Endothelial cell of umbilical vein (primary cell): ENCODE data around the gene BOD1L1. TPM values are rescaled to one million over a fixed set of nuclear protein-coding genes. Genes with fewer than 3 reads are reported as not detected.

ENCODE experiments used
- BruUV-seq: library from RNA; stranded (reverse); fragments of 400-500 nt; replicated peaks from 2 replicates; lab custom pipeline; 2021; lab: Mats Ljungman, UMichigan
- CTCF ChIA-PET: fragments of 300-600, 350-600 bp; sonication (Branson Sonifier 250); formaldehyde crosslinking; loops from one replicate; lab custom pipeline; 2021; ENCODE audit warnings: antibody characterized with exemption, inconsistent platforms; lab: Charles Lee
- POLR2A ChIA-PET: fragments of 300-600, 350-600 bp; sonication (Branson Sonifier 250); formaldehyde crosslinking; loops from one replicate; lab custom pipeline; 2021; ENCODE audit warnings: antibody characterized with exemption, inconsistent platforms; lab: Charles Lee
- DNase-seq: peaks from one replicate; pipeline ENCODE4 v3.0.0-alpha.2; 2011; ENCODE audit warnings: low read depth, low spot score
- FAIRE-seq: peaks from 2 replicates; lab custom pipeline; 2011; peaks lifted over from hg19 to GRCh38; lab: Jason Lieb, UNC
- H2AFZ ChIP-seq: 2 replicates; pipeline ENCODE4 v1.6.0; 2012; ENCODE audit warnings: low read depth, low read length, control low read depth, inconsistent platforms
- H3K27ac ChIP-seq: 2 replicates; pipeline ENCODE4 v1.5.1; 2011; ENCODE audit warnings: low read depth, mild to moderate bottlenecking, control low read depth, low read length, moderate library complexity; ENCODE audit not compliant: insufficient read depth
- H3K27me3 ChIP-seq, 2 experiments: 2 replicates each; pipeline versions ENCODE4 v1.6.0 to v1.6.1; 2011; ENCODE audit warnings: low read length in 2 of 2, mixed read lengths in 1 of 2; ENCODE audit not compliant: control insufficient read depth in 2 of 2, insufficient read depth in 2 of 2
- H3K36me3 ChIP-seq, 2 experiments: 2 replicates in 1 of 2; 3 replicates in 1 of 2; pipeline ENCODE4 v1.5.1; 2011; ENCODE audit warnings: low read length in 2 of 2, mild to moderate bottlenecking in 1 of 2, moderate library complexity in 1 of 2; ENCODE audit not compliant: control insufficient read depth in 2 of 2, insufficient read depth in 2 of 2; ENCODE audit errors: extremely low read depth in 1 of 2
- H3K4me1 ChIP-seq: 3 replicates; pipeline ENCODE4 v1.5.1; 2011; ENCODE audit warnings: mild to moderate bottlenecking, low read length; ENCODE audit not compliant: control insufficient read depth, insufficient read depth; ENCODE audit errors: extremely low read depth
- H3K4me2 ChIP-seq: 2 replicates; pipeline ENCODE4 v1.6.1; 2011; ENCODE audit warnings: low read length, control low read depth, mixed read lengths; ENCODE audit not compliant: insufficient read depth
- H3K4me3 ChIP-seq, 3 experiments: fragments of 200-600 bp in 1 of 3; sonication (generic), shearing (Covaris generic) in 1 of 3; replicated peaks in 1 of 3; 2 replicates each; pipeline ENCODE4 v1.5.1; 2011 to 2016; ENCODE audit warnings: control low read depth in 3 of 3, low read length in 3 of 3, mild to moderate bottlenecking in 2 of 3, inconsistent platforms in 1 of 3, low read depth in 1 of 3, moderate library complexity in 1 of 3; ENCODE audit not compliant: insufficient read depth in 1 of 3
- H3K79me2 ChIP-seq: 2 replicates; pipeline ENCODE4 v1.6.0; 2012; ENCODE audit warnings: low read length, inconsistent platforms; ENCODE audit not compliant: control insufficient read depth, insufficient read depth
- H3K9ac ChIP-seq: replicated peaks from 2 replicates; pipeline ENCODE3; 2011; ENCODE audit warnings: low read length, control low read depth; ENCODE audit not compliant: insufficient read depth; ENCODE audit errors: extremely low read depth
- H3K9me1 ChIP-seq: replicated peaks from 3 replicates; pipeline ENCODE4 v1.6.0; 2011; ENCODE audit warnings: mild to moderate bottlenecking, low read length; ENCODE audit not compliant: control insufficient read depth, insufficient read depth; ENCODE audit errors: extremely low read depth
- H3K9me3 ChIP-seq: replicated peaks from 2 replicates; pipeline ENCODE4 v1.5.1; 2012; ENCODE audit warnings: low read length, inconsistent platforms; ENCODE audit not compliant: control insufficient read depth, insufficient read depth
- H4K20me1 ChIP-seq: replicated peaks from 2 replicates; pipeline ENCODE3; 2011; ENCODE audit warnings: mild to moderate bottlenecking, low read length; ENCODE audit not compliant: control insufficient read depth, insufficient read depth; ENCODE audit errors: extremely low read depth
- CTCF ChIP-seq, 2 donors: IDR thresholded peaks; 1 replicate in 1 of 2; 2 replicates in 1 of 2; pipeline ENCODE4 v1.5.1; 2011; ENCODE audit warnings: low read length in 2 of 2, mild to moderate bottlenecking in 2 of 2, moderate library complexity in 2 of 2, control low read depth in 1 of 2, inconsistent platforms in 1 of 2, low read depth in 1 of 2; ENCODE audit not compliant: insufficient read depth in 1 of 2; ENCODE audit errors: extremely low read depth in 1 of 2
- EZH2 ChIP-seq: IDR thresholded peaks from 2 replicates; pipeline ENCODE4 v1.6.1; 2012; ENCODE audit warnings: borderline replicate concordance, low read depth, mild to moderate bottlenecking, moderate library complexity, low read length, inconsistent platforms; ENCODE audit not compliant: severe bottlenecking
- FOS ChIP-seq: IDR thresholded peaks from 2 replicates; pipeline ENCODE4 v1.6.1; 2011; ENCODE audit warnings: mild to moderate bottlenecking, low read length, moderate library complexity, borderline replicate concordance; ENCODE audit not compliant: insufficient read depth
- GATA2 ChIP-seq: IDR thresholded peaks from 2 replicates; pipeline ENCODE4 v1.7.0; 2011; ENCODE audit warnings: low read depth, mild to moderate bottlenecking, moderate library complexity, mixed read lengths, low read length; ENCODE audit not compliant: insufficient read length, insufficient read depth
- JUN ChIP-seq: IDR thresholded peaks from 2 replicates; pipeline ENCODE4 v1.6.1; 2011; ENCODE audit warnings: borderline replicate concordance, low read depth; ENCODE audit not compliant: insufficient read length, insufficient read depth
- MAX ChIP-seq: IDR thresholded peaks from 2 replicates; pipeline ENCODE4 v1.6.1; 2011; ENCODE audit not compliant: insufficient read depth, insufficient read length
- MYC ChIP-seq: IDR thresholded peaks from one replicate; pipeline ENCODE4 v1.6.1; 2011; ENCODE audit warnings: mild to moderate bottlenecking, low read depth, low read length
- POLR2A ChIP-seq: IDR thresholded peaks from 2 replicates; pipeline ENCODE4 v1.6.1; 2012; ENCODE audit warnings: low read depth, mild to moderate bottlenecking, control low read depth, low read length
- POLR2AphosphoS5 ChIP-seq: IDR thresholded peaks from 2 replicates; pipeline ENCODE4 v1.6.1; 2012; ENCODE audit warnings: low read depth, mild to moderate bottlenecking, control low read depth, low read length, moderate library complexity; ENCODE audit not compliant: insufficient read depth
- dilution Hi-C: fragments of 300-500 bp; cut with MboI; formaldehyde crosslinking; loops from one replicate; pipeline ENCODE4 v1.15.0; 2019; ENCODE audit warnings: low sequenced_read_pairs; ENCODE audit not compliant: extremely low pct_ligation_motif_present
- intact Hi-C: fragments of 100-400 bp; cut with micrococcal nuclease; formaldehyde crosslinking; loops from one replicate; pipeline ENCODE4 v1.10.0; 2022
- polyA plus RNA-seq, 4 experiments: library from polyadenylated mRNA; depleted of rRNA in 3 of 4; stranded (reverse) in 3 of 4; unstranded in 1 of 4; fragments of >200 nt; gene quantifications; 2 replicates each; pipeline versions ENCODE4 v1.2.1 to v1.2.3, GENCODE V29; 2011 to 2012; ENCODE audit warnings: missing spikeins in 1 of 4
- total RNA-seq: library from RNA; stranded (reverse); gene quantifications from 2 replicates; pipeline ENCODE4 v1.2.3, GENCODE V29; 2021

Gene BOD1L1
- total and polyA plus RNA-seq, 2 donors (not counting 3 experiments of a cell fraction or from before 2014, with no cell fraction given), result 5.2 to 31.2 TPM

- no peaks in the 10 kb centered on the region for H3K9me1 ChIP-seq
- no peak overlapping the region for H3K4me2 ChIP-seq
- no peaks in the 10 kb centered on the region for H3K9me3 ChIP-seq
- no peaks in the 10 kb centered on the region for H3K79me2 ChIP-seq
- CTCF ChIA-PET, result interaction anchor here (1.2 to 1.4 kb wide), 3 partner anchors 12 to 23 kb away, joined by 4 read pairs; partner anchors contain the start of gene BOD1L1
- H3K27me3 ChIP-seq, result no peaks in the 10 kb centered on the region
- no peak overlapping the region for H3K9ac ChIP-seq
- intact Hi-C loops (no loop called here), dilution Hi-C loops (no loop called here)
- POLR2A ChIA-PET, result no interaction called here
- TF ChIP-seq EZH2 (no peak), MAX (no peak), FOS (no peak), MYC (no peak)
- no peak overlapping the region for H3K4me3 ChIP-seq
- BruUV-seq, result no TSS peak
- H3K4me1 ChIP-seq, result no peaks in the 10 kb centered on the region
- FAIRE-seq (no peak), DNase-seq (no peak)
- no peak overlapping the region for H3K27ac ChIP-seq
- H2AFZ ChIP-seq, result no peak overlapping the region
- no peaks in the 10 kb centered on the region for H4K20me1 ChIP-seq
- peaks cover 24 to 35% of the 10 kb centered on the region in 2 experiments for H3K36me3 ChIP-seq
Measured at GRCh38 chr4:13605330-13605729, 22.2 kb downstream of the BOD1L1 start.

- Histone ChIP-seq H3K9ac (no peak overlapping the region), H3K27me3 (no peaks in the 10 kb centered on the region), H3K4me1 (no peaks in the 10 kb centered on the region), H3K27ac (no peak overlapping the region), H3K79me2 (no peaks in the 10 kb centered on the region), H3K9me3 (no peaks in the 10 kb centered on the region), H3K9me1 (no peaks in the 10 kb centered on the region), H2AFZ (no peak overlapping the region), H3K4me2 (no peak overlapping the region), H3K4me3 (no peak overlapping the region), H4K20me1 (no peaks in the 10 kb centered on the region), H3K36me3 (peaks cover 23 to 30% of the 10 kb centered on the region in 2 experiments)
- DNase-seq (no peak), FAIRE-seq (no peak)
- POLR2A ChIA-PET, result no interaction called here
- BruUV-seq, result no TSS peak
- dilution Hi-C loops, result no loop called here
- CTCF ChIA-PET, result no interaction called here
- intact Hi-C loops, result no loop called here
- TF ChIP-seq GATA2 (no peak), POLR2A (no peak), EZH2 (no peak), CTCF (IDR thresholded peaks at IDR 0.05; ENCODE audit: extremely low read depth in 1 of 2, insufficient read depth in 1 of 2, low read depth in 1 of 2, low read length in 2 of 2) (no peak), MAX (no peak), POLR2AphosphoS5 (no peak), FOS (no peak), MYC (no peak), JUN (no peak)
Measured at GRCh38 chr4:13601848-13602247, 25.7 kb downstream of the BOD1L1 start.
